ENCODE results near the gene MRC2.
"Not testable (repeated sequence)": the region's sequence is repeated elsewhere in the genome, so short reads cannot be mapped to it uniquely, and the experiment has no call there.

The MRC2 gene

GRCh38 chr17:62627219-62627903 lies at the start of gene MRC2:
Gene MRC2, plus strand, starts transcription at chr17:62627670. Its CDS starts 133 bp downstream, at chr17:62627803.
- peak in 1 of 2 donors; percentile 29 for DNase-seq (ENCODE audit: low read depth in 2 of 2, low spot score in 1 of 2)

- DNase-seq (ENCODE audit: low read depth in 2 of 2, low spot score in 1 of 2), result no peak
Observed at GRCh38 chr17:62578757-62579487, 48.5 kb upstream of the MRC2 start.

GRCh38 chr17:62580947-62581346 lies 46.5 kb upstream of the MRC2 start:
- DNase-seq (ENCODE audit: low read depth in 2 of 2, low spot score in 1 of 2), result no peak

- DNase-seq (ENCODE audit: low read depth in 2 of 2, low spot score in 1 of 2), result no peak
Observed at GRCh38 chr17:62581764-62582163, 45.7 kb upstream of the MRC2 start.

GRCh38 chr17:62587554-62587953 lies 39.9 kb upstream of the MRC2 start:
- no peak for DNase-seq (ENCODE audit: low read depth in 2 of 2, low spot score in 1 of 2)

GRCh38 chr17:62588109-62588508 lies 39.4 kb upstream of the MRC2 start:
- DNase-seq (ENCODE audit: low read depth in 2 of 2, low spot score in 1 of 2), result no peak

GRCh38 chr17:62591333-62591732 lies 36.1 kb upstream of the MRC2 start:
- DNase-seq (ENCODE audit: low read depth in 2 of 2, low spot score in 1 of 2), result no peak

- DNase-seq (ENCODE audit: low read depth in 2 of 2, low spot score in 1 of 2), result not testable (repeated sequence)
Observed at GRCh38 chr17:62591822-62592221, 35.6 kb upstream of the MRC2 start.

- DNase-seq (ENCODE audit: low read depth in 2 of 2, low spot score in 1 of 2), result no peak
Observed at GRCh38 chr17:62592341-62593099, 35.0 kb upstream of the MRC2 start.

- no peak for DNase-seq (ENCODE audit: low read depth in 2 of 2, low spot score in 1 of 2)
Observed at GRCh38 chr17:62595484-62595883, 32.0 kb upstream of the MRC2 start.

- DNase-seq (ENCODE audit: low read depth in 2 of 2, low spot score in 1 of 2), result no peak
Observed at GRCh38 chr17:62596662-62597061, 30.8 kb upstream of the MRC2 start.

GRCh38 chr17:62597150-62597549 lies 30.3 kb upstream of the MRC2 start:
- DNase-seq (ENCODE audit: low read depth in 2 of 2, low spot score in 1 of 2), result no peak

GRCh38 chr17:62597920-62598319 lies 29.6 kb upstream of the MRC2 start:
- DNase-seq (ENCODE audit: low read depth in 2 of 2, low spot score in 1 of 2), result no peak

GRCh38 chr17:62599964-62600657 lies 27.4 kb upstream of the MRC2 start:
- DNase-seq (ENCODE audit: low read depth in 2 of 2, low spot score in 1 of 2), result no peak

- no peak for DNase-seq (ENCODE audit: low read depth in 2 of 2, low spot score in 1 of 2)
Observed at GRCh38 chr17:62600805-62601204, 26.7 kb upstream of the MRC2 start.

GRCh38 chr17:62601471-62601870 lies 26.0 kb upstream of the MRC2 start:
- DNase-seq (ENCODE audit: low read depth in 2 of 2, low spot score in 1 of 2), result no peak

GRCh38 chr17:62603783-62604182 lies 23.7 kb upstream of the MRC2 start:
- DNase-seq (ENCODE audit: low read depth in 2 of 2, low spot score in 1 of 2), result not testable (repeated sequence)

- DNase-seq (ENCODE audit: low read depth in 2 of 2, low spot score in 1 of 2), result no peak
Observed at GRCh38 chr17:62605588-62605987, 21.9 kb upstream of the MRC2 start.

GRCh38 chr17:62611292-62611691 lies 16.2 kb upstream of the MRC2 start:
- DNase-seq (ENCODE audit: low read depth in 2 of 2, low spot score in 1 of 2), result no peak

- DNase-seq (ENCODE audit: low read depth in 2 of 2, low spot score in 1 of 2), result no peak
Observed at GRCh38 chr17:62611728-62612127, 15.7 kb upstream of the MRC2 start.

GRCh38 chr17:62612289-62612688 lies 15.2 kb upstream of the MRC2 start:
- DNase-seq (ENCODE audit: low read depth in 2 of 2, low spot score in 1 of 2), result not testable (repeated sequence)

Measured in stimulated activated CD8-positive, alpha-beta memory T cell treated with anti-CD3 and anti-CD28 coated beads, Interleukin-4, amount 100 ng/mL, for 4 hours (primary cell).